HFF-Myc (cell line): ENCODE results near the gene WSCD2.

ENCODE experiments used
- DNase-seq: peaks from one replicate; pipeline ENCODE4 v3.0.0-alpha.2; 2011; ENCODE audit warnings: low read depth; ENCODE audit errors: extremely low read depth
- H3K4me3 ChIP-seq: replicated peaks from 2 replicates; pipeline ENCODE4 v1.5.1; 2011; ENCODE audit warnings: low read depth, mild to moderate bottlenecking, control low read depth, low read length
- CTCF ChIP-seq: IDR thresholded peaks from 2 replicates; pipeline ENCODE4 v1.5.1; 2012; ENCODE audit warnings: mild to moderate bottlenecking, low read depth, low read length, control low read depth; ENCODE audit errors: missing control alignments

WSCD2 gene

GRCh38 chr12:108162207-108162606, 33.1 kb downstream of the WSCD2 start:
- no peak for DNase-seq
- TF ChIP-seq CTCF: no peak
- no peak overlapping the region for H3K4me3 ChIP-seq

DNA sequence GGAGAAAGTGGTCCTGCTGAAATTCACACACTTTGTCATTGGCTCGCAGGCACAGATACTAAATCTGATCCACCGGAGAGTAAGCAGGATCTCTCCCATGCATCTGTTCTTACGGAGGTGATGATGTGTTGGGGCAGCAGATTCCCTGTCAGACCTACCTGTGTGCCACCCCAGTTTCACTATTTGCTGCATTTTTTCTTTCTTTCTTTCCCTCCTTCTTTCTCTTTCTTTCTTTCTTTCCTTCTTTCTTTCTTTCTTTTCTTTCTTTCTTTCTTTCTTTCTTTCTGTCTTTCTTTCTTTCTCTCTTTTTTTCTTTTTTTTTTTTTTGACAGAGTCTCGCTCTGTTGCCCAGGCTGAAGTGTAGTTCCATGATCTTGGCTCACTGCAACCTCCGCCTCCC, 37.4 kb downstream of the WSCD2 start:
- DNase-seq: no peak
- no peak for TF ChIP-seq CTCF
- H3K4me3 ChIP-seq: no peak overlapping the region

- H3K4me3 ChIP-seq: no peak overlapping the region
- no peak for DNase-seq
- TF ChIP-seq CTCF: no peak
Measured at GRCh38 chr12:108167974-108168373, 38.9 kb downstream of the WSCD2 start.

GRCh38 chr12:108169708-108170107, 40.6 kb downstream of the WSCD2 start:
- no peak for TF ChIP-seq CTCF
- no peak overlapping the region for H3K4me3 ChIP-seq
- DNase-seq: no peak

DNA sequence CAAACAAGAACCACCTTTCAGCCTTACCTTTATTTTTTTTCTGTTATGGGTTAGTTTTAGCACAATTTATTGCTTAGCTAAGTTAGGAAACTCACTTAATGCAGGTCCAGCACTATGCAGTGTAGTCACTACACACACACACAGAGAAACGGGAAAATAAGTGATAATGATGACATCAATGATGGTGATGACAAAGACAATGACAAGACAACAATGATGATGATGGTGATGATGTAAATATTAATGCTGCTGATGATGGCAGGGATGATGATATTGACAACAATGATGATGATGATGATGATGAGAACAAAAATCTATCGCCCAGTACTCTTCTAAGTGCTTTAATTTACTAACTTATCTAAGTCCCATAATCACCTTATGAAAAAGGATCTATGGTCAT, 41.1 kb downstream of the WSCD2 start:
- no peak for DNase-seq
- H3K4me3 ChIP-seq: no peak overlapping the region
- TF ChIP-seq CTCF: no peak

DNA sequence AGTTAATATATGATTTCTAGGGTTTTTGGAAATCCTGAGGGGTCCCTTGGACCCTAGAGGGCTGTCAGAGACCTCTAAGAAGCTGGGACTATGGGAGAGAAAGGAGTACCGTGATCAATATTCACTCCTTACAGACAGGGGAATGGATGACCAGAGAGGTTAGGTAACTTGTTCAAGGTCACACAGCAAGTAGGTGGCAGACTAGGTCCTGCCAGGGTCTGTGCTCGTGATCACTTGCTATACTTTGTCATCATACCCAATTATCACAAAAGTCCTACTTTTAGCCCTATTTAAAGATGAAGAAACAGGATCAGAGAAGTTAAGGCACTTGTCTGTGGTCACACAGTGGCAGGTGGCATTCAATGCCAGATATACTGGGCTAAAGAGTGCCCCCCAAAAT, 42.9 kb downstream of the WSCD2 start:
- no peak for TF ChIP-seq CTCF
- H3K4me3 ChIP-seq: no peak overlapping the region
- no peak for DNase-seq

GRCh38 chr12:108173160-108173559, 44.1 kb downstream of the WSCD2 start:
- no peak overlapping the region for H3K4me3 ChIP-seq
- DNase-seq: no peak
- no peak for TF ChIP-seq CTCF
